GM18873 (cell line): ENCODE data around the gene NEK6.
A peak's percentile ranks its signal among the peaks of the same experiment; 100 is the strongest.

Experiments
- ATAC-seq: cut with Tn5 transposase; IDR thresholded peaks from one replicate; pipeline ENCODE4 v1.9.1; 2021; ENCODE audit warnings: mild to moderate bottlenecking, moderate library complexity, moderate number of reproducible peaks; ENCODE audit not compliant: unreplicated experiment, low FRiP score

The NEK6 gene

GRCh38 chr9:124274738-124275137 is 17.0 kb downstream of the NEK6 start:
- no peak for ATAC-seq

GRCh38 chr9:124277420-124277819 is 19.7 kb downstream of the NEK6 start:
- no peak for ATAC-seq

DNA sequence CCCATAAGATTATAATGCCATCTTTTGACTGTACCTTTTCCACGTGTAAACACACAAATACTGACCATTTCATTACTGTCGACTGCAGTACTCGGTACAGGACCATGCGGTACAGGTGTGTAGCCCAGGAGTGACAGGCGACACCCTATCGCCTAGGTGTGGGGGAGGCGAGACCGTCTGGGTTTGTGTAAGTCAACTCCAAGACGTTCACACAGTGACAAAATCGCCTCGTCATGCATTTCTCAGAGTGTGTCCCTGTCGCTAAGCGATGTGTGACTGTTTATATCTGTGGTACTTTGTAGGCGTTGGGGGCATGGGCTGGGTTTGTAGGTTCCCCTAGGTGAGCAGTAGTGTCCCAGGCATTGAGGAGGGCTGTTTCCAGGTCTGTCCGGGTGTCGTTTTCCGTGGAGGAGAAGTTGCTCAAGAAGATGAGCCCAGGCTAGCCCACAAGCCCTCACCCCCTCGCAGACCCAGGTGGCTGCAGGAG is 20.3 kb downstream of the NEK6 start:
- ATAC-seq, result no peak

- no peak for ATAC-seq
Observed at GRCh38 chr9:124279531-124280175, 21.9 kb downstream of the NEK6 start.

DNA sequence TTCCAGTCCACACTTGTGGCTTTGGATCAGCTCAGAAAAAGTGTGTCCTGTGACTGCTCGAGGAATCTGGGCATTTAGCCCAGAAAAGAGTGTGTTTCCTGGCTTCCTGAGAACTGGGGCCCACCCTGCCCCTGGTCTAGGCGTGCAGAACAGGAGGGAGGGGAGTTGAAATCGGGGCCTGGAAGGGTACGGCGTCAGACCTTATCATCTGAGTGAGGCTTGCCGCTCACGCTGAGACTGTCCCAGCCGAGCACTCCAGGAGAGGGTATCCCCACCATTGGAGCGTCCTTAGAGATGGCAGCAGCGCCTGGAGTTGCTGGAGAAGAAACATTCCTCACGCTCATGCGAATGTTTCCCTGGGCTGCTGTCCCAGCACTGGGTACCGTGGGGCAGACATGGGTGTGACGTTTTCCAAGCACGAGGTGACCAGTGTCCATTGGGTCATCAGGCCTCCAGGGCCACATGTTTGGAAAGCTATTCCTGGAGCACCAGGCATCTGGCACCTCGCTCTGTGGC is 22.5 kb downstream of the NEK6 start:
- no peak for ATAC-seq

DNA sequence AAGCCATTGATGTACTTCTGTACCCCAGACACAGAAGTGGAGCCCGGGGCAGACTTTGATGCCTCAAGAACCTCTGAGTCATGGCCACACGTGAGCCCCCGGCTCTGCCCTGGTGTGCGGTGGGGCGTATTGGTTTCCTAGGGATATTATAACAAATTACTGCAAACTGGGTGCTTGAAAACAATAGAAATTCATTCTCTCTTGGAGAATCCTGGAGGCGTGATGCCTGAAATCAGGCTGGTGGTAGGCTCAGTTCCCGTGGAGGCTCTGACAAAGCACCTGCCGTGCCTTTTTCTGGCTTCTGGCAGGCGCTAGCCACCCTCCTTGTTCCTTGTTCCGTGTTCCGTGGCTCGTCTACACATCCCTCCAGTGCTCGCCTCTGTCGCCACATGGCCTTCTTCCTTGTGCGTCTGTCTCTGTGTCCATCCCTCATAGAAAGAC is 24.2 kb downstream of the NEK6 start:
- ATAC-seq, result no peak

- no peak for ATAC-seq
Observed at GRCh38 chr9:124282442-124283227, 24.9 kb downstream of the NEK6 start.

GRCh38 chr9:124283228-124283814 is 25.6 kb downstream of the NEK6 start:
- ATAC-seq, result no peak

- ATAC-seq, result no peak
Observed at GRCh38 chr9:124284237-124284831, 26.6 kb downstream of the NEK6 start.

DNA sequence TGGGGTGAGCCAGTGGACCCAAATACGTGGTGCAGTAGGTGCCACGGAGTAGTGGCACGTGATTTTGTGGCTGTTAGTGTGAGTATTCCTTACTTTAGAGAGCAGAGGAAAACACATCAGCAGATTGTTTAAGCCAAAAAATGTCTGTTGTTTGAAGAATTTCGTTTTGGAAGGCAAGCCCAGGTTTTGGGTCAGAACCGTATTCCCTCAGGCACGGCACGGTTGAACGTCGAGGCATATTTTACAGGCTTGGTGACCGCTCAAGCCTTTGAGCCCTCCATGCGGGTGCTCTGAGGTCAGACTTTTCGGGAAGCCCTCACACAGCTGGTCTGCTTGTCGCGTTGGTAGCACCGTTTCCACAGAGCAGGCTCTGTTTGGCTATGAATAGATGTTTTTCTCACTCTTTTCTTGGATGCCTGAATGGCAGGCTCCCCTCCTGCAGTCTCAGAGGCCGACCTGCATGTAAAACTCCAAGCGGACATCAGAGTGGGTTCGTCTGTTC is 27.2 kb downstream of the NEK6 start:
- no peak for ATAC-seq

- no peak for ATAC-seq
Observed at GRCh38 chr9:124285490-124285889, 27.7 kb downstream of the NEK6 start.

DNA sequence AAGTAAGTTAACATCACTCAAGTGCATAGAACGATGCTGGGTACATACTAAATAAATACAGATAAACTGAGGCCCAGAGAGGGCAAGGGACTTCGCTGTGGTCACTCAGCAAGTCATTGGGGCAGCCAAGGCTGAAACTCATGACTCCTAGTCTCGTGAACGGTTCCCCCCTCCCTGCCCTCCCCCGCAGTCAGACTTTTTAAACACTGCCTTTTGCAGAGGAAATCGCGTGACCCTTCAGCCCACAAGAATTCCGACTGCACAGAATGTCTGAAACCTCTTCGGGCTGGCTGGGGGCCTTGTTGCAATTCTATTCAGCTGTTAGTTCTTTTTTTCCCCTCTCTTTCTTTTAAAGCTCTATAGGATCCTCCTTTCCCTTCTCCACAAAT is 28.1 kb downstream of the NEK6 start:
- peak; percentile 11 for ATAC-seq

GRCh38 chr9:124286292-124286931 is 28.7 kb downstream of the NEK6 start:
- ATAC-seq, result peak; percentile 42

- ATAC-seq, result no peak
Observed at GRCh38 chr9:124290053-124290591, 32.4 kb downstream of the NEK6 start.

DNA sequence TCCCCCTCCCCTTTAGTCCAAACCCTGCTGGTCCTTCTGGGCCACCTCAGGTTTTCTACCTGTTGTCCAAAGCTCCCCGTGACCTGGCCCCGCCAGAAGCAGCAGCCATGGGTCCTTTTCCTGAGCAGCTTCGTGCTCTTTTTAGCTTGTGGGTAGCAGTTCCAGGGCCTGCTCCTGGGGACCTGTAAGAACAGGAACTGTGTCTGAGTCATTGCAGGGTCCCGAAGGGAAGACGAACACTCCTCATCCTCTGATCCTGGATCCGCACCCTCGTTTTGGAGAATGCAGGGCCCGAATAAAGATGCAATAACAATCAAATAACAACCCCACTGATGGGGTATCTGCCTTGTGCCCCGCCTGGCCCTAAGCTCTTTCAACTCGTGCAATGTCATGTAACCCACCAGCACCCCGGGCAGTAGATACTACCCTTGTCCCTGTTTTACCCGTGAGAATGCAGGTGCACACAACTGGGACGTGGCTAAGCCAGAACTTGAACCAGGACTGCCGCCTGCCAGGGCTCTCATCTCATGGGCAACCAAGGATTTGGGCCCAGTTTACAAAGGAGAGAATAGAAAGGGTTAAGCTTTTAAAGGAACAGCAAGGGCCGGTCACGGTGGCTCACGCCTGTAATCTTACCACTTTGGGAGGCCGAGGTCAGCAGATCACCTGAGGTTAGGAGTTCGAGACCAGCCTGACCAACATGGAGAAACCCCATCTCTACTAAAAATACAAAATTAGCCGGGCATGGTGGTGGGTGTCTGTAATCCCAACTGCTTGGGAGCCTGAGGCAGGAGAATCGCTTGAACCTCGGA is 33.2 kb downstream of the NEK6 start:
- ATAC-seq, result no peak

GRCh38 chr9:124291801-124292396 is 34.1 kb downstream of the NEK6 start:
- ATAC-seq, result peak; percentile 33

GRCh38 chr9:124292696-124293593 is 35.2 kb downstream of the NEK6 start:
- ATAC-seq, result no peak
